Measurements from ENCODE around the gene WDR47.
"Not testable (repeated sequence)": the region's sequence is repeated elsewhere in the genome, so short reads cannot be mapped to it uniquely, and the experiment has no call there.

Gene WDR47

DNA sequence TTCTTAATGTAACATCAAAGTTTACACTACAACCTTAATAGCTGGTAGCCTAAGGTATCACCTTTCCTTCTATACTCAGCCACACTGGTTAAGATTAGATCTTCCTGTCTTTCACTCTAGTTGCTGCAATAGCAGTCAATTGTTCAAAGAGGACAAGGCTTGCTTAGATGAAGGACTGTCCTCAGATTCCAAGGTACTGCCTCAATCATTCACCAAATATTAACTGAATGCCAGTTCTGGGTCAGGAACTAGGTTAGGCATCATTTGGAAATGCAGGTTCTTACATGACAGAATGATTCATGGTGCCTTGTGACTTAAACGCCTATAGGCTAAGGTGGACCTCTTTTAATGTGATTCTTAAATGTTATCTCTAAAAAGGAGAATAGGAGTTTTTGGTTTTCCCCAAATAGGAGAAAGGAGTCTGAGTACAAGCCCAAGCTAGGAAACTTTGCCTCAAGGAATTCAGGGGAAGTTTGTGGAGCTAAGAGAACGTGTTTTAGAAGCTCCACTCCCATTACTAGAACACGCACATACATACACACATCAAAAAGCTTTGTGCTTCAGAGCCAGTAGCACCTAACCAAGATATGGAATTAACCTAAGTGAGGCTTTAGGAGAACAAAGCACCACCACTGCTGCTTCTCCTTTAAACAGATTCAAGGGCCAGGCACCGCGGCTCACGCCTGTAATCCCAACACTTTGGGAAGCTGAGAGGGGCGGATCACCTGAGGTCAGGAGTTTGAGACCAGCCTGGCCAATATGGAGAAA, 8.5 kb upstream of the WDR47 start:
- DNase-seq, result no peak

- no peak for DNase-seq
Observed at GRCh38 chr1:109048335-109048734, 6.4 kb upstream of the WDR47 start.

- DNase-seq, result no peak
Observed at GRCh38 chr1:109047339-109047738, 5.4 kb upstream of the WDR47 start.

DNA sequence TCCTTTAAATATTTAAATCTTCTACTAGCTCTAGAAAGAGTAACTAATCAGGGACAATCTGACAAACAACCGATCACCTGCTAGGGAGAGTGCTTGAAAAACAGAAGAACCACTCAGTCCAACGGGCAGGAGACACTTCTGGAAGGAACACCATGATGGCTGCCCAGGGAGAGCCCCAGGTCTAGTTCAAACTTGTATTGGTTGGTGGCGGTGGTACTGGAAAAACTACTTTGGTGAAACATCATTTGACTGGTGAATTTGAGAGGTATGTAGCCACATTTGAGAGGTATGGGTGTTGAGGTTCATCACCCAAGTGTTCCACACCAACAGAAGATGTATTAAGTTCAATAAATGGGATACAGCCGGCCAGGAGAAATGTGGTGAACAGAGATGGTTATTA, 4.8 kb upstream of the WDR47 start:
- DNase-seq, result no peak

DNA sequence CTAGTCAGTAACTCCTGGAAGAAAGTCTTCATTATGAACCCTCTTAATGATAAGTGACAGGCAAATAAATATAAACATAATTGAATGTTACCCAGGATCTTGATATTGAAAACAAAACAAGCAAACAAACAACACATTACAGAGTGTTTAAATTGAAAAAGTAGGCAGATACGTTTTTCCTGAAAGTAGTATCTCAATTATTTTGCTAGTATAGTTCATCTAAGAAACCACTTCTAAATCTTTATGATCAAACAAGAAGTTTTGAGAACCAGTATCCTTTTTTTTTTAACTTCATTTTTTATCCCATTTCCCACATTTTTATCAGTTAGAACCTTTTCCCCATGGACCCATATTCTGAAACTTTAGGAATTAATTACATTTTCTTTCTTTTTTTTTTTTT, 3.7 kb upstream of the WDR47 start:
- no peak for DNase-seq

DNA sequence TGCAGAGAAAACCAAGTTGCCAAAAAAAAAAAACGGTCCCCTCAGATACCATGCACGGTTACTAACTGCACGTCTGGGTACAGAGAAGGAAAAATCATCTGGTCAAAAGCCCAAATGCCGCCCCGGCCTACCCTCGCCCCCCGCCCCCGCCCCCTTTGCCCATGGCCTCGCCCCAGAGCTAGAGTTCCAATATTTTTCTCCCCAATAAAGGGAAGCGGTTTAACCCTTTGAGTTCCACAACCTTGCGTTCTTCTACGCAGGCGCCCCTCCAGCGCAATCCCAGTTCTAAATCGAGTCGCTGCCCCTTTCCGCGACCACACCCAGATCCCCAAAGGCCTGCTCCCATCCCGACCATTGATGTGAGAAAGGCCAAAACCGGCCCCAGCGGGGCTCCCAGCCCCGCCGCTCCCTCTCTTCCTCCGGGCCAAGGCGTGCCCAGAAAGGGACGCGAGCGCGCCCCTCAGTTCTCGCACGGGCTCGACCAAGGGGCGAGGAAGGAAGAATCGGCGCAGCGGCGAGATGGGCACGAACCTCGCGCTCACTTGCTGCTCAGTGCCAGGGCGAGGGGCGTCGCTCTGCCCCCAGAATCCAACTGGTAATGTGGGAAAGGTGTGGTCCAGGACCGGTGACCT, 797 bp downstream of the WDR47 start:
- peak; percentile 42 for DNase-seq

DNA sequence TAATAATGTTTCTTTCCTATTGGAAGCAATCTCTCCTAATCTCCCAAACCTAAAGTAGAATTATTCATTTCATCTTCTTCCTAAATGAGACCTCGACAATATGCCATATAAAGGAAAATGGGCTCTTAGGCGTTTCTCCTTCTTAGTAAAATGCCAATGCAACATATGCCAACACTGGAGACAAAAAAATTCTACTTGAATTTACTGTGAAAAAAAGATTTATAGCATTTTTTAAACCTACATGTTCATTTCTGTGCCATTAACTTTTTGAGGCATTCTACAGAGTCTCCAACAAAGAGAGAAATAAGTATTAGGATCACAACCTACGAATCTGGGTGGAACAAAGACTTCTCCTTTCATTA, 1.3 kb downstream of the WDR47 start:
- DNase-seq, result no peak

DNA sequence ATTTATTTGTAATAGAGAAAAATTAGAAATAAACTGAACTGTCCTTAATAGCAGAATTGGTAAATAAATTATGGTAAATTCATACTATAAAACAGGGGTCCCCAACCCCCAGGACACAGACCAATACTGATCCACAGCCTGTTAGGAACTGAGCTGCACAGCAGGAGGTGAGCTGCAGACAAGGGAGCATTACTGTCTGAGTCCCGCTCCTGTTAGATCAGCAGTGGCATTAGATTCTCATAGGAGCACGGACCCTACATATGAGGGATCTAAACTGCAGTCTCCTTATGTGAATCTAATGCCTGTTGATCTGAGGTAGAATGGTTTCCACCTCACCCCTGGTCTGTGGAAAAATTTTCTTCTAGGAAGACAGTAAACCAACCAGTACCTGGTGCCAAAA, 7.5 kb downstream of the WDR47 start:
- DNase-seq, result no peak

DNA sequence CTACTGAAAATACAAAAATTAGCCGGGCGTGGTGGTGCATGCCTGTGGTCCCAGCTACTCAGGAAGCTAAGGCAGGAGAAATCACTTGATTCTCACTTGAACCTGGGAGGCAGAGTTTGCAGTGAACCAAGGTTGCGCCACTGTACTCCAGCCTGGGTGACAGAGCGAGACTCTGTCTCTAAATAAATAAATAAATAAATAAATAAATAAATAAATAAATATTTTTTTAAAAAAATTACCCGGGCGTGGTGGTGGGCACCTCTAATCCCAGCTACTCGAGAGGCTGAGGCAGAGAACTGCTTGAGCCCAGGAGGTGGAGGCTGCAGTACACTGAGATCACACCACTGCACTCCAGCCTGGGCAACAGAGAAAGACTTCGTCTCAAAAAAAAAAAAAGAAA, 12.4 kb downstream of the WDR47 start:
- DNase-seq, result not testable (repeated sequence)

DNA sequence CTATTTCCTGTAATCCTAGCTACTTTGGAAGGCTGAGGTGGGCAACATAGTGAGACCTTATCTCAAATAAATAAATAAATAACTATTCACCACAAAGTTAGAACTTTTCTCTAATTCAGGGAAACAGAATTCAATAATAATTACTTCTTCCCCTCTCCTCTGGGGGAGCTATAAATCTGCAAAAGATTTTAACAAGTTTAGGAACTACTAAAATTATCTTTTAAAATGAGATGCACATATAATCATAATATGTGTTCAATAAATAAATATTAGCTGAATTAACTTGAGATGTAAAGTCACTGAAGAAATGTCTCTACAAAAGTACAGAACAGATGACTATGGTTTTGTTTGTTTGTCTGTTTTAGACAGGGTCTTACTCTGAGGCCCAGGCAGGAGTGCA, 14.1 kb downstream of the WDR47 start:
- DNase-seq, result no peak

- DNase-seq, result no peak
Observed at GRCh38 chr1:109025694-109026093, 16.2 kb downstream of the WDR47 start.

DNA sequence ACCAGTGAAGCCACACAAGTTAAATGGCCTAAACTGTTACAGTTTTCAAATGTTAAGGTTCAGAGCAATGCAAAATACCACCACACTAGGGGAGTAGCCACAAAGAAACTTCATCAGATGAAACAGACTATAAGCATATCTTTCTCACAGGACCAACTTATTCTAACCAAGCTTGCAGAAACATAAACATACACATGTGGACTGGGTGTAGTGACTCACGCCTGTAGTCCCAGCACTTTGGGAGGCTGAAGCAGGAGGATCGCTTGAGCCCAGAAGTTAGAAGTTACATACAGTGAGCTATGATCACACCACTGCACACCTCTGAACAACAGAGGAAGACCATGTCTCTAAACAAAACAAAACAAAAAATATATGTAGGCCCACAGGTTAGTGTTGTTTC, 17.3 kb downstream of the WDR47 start:
- DNase-seq, result no peak

DNA sequence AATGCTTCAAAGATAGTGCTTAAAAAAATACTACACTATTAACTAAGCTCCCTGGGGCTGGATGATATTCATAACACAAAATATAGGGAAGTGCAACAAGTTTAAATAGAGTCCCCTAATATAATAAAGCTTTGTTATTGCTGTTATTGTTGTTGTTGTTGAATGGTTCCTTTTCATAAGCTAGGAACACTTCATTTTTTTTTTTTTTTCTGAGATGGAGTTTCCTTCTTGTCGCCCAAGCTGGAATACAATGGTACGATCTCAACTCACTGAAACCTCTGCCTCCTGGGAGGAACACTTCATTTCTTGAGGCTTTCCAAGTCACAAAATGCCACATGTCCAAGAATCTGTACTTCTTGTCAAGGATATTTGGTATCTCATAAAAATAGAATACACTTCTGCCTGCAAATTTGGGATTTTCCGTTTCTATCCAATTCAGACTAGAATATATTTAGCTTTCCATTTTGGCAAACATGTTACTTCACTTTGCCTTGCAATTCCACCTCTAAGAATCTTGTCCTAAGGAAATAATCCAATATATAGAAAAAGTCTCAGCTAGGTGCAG, 21.1 kb downstream of the WDR47 start:
- DNase-seq, result no peak

DNA sequence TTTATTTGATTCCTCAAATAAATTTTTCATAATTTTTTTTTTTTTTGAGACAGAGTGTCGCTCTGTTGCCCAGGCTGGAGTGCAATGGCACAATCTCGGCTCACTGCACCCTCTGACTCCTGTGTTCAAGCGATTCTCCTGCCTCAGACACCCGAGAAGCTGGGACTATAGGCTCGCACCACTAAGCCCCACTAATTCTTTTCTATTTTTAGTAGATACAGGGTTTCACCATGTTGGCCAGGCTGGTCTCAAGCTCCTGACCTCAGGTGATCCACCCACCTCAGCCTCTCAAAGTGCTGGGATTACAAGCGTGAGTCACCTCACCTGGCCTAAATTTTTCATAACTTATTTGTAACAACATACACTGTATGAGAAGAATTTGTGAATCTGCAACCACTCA, 24.2 kb downstream of the WDR47 start:
- DNase-seq, result not testable (repeated sequence)

GRCh38 chr1:109017134-109017533, 24.8 kb downstream of the WDR47 start:
- no peak for DNase-seq

GRCh38 chr1:109011335-109011734, 30.6 kb downstream of the WDR47 start:
- DNase-seq, result no peak

DNA sequence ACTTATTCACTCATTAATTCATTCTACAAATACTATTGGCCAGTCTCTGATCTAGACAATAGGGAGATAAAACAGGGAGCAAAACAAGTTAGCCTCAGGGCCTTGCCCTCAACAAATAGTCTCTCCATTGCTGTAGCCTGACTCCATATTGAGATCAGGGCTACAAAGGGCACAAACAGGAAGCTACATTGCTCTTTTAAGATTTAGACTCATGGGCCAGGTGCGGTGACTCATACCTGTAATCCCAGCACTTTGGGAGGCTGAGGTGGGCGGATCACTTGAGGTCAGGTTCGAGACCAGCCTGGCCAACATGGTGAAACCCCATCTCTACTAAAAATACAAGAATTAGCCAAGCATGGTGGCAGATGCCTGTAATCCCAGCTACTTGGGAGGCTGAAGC, 45.3 kb downstream of the WDR47 start:
- DNase-seq, result not testable (repeated sequence)

DNA sequence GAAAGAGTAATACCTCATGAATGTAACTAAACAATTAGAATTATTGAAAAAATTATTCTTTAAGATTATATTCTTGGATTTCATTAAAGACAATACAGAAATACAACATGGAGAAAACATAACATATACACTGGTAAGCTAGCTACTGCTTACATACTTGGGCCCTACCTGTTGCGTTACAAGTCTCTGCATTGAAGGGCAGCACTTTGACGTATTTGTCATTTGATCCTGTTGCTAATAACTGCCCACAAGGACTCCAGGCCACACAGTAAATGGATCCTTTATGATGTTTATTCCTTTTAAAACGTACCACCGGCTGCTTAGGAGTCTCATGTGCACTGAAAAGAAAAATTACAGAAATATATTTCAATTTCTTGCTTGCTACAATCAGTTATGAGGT, 58.8 kb downstream of the WDR47 start:
- DNase-seq, result no peak

DNA sequence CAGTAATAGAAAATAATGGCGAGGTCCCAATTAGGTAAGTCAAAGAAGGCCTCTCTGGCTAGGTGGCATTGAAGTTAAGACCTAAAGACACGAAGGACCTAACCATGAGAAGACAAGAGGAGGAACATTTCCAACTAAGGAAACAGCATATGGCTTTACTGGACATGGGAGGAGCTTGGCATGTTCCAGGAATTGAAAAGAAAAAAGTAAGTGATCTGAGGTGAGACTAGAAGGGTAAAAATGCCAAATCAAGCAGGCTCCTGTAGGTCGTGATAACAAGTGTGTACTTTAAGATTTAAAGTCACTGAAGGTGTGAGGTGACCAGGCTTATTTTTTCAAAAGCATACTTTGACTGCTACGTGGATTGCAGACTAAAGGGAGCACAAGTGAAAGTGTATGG, 65.2 kb downstream of the WDR47 start:
- DNase-seq, result no peak

DNA sequence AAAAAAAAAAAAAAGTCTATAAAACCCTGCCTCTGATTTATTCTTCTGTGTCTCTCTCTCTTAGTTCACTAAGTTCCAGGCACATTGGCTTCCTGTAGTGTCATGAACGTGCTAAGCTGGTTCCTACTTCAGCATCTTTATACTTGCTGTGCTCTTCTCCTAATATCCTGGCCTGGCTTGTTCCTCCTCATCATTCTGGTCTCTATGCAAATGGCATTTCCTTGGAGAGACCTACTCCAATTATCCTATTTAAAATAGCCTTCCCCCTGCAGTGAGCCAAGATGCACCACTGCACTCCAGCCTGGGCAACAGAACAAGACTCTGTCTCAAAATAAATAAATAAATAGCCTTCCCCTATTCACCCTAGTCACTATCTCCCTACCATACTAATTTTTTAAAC, 69.0 kb downstream of the WDR47 start:
- DNase-seq, result no peak

- no peak for DNase-seq
Observed at GRCh38 chr1:108969346-108969745, 72.6 kb downstream of the WDR47 start.

DNA sequence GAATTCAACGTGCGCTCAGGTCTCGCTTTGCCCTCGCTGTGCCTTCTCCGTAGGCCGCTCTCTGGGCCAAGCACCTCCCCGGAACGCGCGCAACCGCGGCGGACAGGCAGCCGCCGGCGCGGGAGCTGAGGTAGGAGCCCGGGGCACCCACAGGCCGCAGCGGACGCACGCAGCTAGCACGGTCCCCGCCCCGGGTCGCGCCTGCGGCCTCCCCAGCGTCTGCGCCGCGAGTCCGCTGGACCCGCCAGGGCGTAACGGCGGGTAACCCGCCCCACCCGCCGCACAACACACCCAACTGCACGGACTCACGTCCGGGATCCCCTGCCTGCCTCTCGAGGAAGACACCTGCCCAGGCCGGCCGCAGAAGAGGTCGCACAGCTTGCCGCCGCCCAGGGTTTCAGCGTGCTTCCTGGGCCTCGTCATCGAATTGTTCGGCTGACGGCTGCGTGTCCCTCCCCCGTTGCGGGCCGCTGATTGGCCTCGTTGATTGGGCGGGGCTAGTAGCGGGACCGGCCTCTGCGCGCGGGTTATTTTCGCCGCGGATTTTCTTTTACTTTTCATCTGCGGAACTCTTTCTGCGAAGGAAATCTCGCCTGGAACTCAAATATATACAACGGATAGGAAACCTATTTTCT, 78.7 kb downstream of the WDR47 start, which contains the start of gene CLCC1:
CLCC1 (minus strand) TSS at position 433 of the 635 bp plus-strand sequence. CDS start 13,047 bp downstream, outside the sequence.
- peak; percentile 81 for DNase-seq

DNA sequence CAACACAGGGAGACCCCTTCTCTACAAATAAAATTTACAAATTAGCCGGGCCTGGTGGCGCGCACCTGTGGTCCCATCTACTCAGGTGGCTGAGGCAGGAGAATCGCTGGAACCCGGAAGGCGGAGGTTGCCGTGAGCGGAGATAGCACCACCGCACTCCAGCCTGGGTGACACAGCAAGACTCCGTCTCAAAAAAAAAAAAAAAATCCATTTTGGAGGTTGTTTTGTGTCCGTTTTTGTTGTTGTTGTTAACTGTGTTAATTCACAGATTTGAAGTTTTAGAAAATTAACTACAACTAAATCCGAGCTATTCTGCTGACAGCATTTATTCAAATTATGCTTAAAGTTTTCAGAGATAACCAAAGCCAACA, 79.2 kb downstream of the WDR47 start:
- no peak for DNase-seq

Measured in NCI-H748 treated with DMSO at 0.1 percent for 48 hours (cell line).